Measurements from ENCODE around the gene CLTB.
A peak's percentile ranks its signal among the peaks of the same experiment; 100 is the strongest.

CLTB gene

DNA sequence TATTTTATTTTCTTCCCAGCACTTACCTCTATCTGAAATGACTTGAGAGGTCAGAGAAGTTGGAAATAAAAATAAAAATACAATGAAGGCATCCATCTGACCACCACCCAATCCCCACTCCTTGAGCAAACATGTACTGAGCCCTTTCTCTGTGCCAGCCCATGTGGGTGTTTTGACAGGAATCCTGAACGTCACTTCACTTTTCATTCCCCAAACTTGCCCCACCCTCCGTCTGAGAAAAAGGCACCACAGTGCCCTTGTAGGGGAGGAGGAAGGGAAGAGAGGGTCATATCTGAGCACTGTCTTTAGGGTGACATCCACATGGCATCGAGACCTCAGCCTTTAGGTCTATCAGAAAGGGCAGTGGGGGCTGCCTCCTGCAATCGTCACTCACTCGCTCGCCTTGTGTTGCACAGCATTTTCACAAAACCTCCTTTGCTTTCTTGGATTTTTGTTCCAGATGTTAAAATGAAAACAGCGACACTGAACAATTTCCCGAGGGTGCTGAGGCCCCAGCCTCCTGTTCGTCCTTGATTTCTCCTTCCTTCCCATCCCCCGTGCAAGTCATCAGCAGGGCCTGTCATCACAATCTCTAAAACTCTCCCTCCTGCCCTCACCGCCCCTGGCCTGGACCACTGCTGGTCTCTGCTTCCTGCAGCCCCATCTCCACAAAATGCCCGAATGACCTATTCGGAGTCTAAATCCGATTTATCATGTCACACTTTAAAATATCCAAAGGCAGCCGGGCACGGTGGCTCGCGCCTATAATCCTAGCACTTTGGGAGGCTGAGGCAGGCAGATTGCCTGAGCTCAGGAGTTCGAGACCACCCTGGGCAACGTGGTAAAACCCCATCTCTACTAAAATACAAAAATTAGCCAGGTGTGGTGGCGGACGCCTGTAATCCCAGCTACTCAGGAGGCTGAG, 14.8 kb downstream of the CLTB start:
- no peak for DNase-seq

DNA sequence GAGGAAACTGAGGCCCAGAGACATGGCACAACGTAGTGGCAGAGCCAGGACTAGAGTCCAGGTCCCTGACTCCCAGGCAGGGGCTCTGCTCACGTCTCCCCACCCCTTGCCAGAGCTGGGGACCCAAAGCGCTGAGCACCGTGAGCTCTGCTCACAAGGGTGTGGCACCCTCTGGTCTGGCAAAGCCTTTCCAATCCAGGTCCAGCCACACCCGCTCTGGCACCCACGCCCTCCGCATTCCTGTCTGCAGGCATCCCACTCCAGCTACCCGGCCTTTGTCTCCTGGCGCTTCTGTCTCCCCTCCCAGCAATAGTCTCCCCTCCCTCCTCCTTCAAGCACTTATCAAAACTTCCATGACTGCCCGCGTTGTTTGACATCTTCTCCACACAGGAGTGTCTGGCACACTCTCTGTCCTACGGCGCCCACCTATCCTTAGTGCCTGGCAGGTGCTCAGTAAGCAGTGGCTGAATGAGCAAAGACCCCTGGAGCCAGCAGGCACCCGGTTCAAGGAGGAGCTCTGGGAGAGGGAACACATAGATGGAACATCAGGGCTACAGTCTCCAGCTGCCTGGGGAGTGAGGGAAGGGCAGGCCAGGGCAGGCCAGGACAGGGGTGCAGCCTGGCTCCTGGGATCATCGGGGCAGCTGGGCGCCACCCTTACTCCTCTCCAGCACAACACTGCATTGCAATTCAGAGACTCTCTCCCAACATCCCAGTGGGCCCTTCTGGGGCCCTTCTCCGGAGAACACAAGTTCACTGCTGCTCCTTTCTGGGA, 15.8 kb downstream of the CLTB start:
- no peak for DNase-seq

DNA sequence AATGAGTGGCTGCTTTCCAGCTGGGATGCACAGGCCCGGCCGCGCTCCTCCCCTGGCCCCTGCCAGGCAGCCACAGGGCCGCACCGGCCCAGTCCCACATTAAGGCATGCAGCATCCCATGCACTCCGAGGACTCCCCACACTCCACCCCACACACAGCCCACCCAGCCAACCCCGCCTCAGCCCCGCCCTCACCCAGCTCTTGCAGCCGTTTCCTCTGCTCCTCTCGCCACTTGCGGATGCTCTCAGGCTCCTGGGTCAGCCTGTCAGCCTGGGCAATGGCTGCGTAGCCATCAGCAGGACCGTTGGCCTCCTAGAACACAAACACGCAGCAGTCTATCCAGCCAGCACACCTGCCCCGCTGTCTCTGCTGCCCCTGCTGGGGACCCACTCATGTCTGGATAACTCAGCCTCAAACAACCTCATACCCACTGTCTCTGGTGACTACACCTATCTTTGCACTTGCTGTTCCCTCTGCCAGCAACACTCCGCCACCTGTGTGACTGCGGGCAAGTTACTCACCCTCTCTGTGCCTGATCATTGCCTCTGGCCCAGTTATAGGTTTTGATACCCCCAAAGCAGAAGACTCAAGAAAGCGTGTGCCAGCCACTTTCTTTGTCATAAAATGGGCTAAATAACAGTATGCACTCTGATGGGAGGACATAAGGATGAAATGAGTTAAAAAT, 18.5 kb downstream of the CLTB start:
- DNase-seq: no peak

DNA sequence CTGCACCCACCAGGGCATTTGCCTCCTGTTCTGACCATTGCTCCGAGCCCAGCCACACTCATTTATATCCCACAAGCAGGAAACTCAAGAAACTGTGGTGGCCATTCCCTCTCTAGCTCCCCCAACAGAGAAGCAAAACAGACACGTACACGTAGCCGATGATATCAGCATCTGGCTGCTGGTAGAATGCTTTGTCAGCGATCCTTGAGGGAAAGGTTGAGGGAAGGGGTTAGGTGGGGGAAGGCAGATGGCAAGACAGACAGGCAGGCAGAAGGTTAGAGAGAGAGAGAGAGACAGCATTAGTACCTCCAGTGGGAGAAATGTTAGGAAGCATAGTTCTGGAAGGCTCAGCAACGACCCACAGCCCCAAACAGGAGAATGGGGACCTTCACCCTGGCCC, 20.0 kb downstream of the CLTB start:
- DNase-seq: no peak

DNA sequence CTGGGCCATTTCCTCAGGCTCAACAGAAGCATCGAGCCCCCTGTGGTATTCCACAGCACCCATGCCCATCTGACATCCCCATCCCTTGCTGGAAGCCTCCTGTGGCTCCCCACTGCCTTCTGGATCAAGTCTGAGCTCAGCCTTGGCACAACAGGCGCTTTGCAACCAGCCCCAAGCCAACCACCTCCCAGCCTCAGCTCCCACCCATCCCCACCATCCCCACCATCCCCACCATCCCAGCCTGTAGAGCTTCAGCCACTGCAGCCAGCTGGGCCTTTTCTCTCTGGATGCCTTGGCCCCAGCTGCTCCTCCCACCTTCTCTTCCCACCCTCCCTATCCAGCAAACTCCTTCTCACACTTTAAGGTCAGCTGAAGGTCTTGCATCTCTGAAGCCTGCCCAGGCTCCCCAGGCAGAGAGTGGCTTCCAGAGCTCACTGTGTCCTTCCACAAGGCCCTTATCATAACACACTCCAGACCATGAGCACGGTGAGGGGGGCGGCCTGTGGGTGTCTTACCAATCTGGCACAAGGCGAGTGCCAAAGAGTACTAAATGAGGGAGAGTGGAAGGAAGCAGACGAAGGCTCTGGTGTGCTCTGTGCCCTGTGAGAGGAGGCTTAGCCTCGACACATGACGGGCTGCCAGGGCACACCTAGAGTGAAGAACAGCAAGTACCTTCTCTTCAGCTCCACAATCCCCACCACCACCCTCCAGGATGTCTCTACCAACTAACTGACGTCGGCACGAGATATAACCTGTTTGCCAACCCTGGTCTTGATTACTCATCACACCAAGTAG, 21.3 kb downstream of the CLTB start:
- DNase-seq: no peak

DNA sequence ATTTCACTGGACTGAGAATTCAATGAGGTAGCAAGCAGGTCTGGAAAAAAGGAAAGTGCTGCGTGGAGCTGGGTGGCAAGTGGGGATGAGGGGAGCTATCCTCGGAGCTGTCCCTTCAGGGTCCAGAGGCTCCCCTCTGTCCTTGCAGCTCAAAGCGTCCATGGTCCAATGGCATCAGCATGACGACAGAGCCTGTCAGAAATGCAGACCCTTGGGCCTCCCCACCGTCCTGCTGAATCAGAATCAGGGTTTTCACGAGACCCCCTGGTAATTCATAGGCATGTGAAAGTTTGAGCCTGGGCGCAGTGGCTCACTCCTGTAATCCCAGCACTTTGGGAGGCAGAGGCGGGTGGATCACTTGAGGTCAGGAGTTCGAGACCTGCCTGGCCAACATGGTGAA, 22.2 kb downstream of the CLTB start:
- DNase-seq: no peak

DNA sequence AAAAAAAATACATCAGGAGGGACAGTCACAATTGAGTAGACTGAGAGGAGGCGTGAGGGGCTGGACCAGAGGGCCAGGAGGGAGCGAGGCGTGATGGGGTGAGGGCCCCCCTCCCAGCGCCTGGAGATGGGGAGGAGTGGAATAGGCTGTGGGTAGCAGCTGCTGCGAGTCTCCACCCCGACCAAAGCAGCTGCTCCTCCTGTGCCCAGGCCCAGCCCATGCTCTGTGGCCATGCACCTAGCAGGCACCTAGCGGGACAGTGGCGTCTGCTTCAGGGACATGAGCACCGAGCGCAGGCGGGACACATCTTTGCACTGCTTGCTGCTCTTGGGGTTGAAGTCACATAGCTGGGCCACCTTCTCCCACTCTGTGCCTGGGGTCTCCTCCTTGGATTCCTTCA, 23.8 kb downstream of the CLTB start:
- DNase-seq: no peak

DNA sequence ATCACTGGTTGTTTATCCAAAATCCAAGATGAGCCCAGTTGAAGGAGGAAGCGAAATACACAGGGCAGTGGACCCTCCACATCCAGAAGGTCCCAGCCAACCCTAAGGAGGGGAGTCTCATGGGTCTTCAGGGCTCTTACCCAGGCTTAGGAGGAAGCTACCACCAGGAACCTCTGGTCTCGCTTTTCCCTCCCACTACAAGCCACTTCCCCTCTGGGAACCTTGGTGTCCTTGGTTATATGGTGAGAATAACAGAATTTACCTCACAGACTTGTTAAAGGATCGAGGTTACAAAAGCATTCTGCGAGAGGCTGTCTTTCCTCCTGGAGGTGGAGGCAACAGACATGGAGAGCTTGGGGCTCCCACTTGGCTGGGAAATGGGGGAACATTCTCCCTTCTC, 24.3 kb downstream of the CLTB start:
- DNase-seq: no peak

DNA sequence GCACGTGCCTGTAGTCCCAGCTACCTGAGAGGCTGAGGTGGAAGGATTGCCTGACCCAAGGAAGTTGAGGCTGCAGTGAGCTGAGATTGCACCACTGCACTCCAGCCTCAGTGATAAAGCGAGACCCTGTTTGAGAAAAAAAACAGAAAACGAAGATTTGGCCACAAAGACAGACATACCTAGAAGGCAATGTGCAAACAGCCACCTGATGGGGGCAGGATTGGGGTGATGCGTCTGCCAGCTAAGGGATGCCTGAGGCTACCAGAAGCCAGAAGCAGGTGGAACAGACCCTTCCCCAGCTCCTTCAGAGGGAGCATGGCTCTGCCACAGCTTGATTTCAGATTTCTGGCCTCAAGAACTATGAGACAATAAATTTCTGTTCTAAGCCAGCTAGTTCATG, 24.9 kb downstream of the CLTB start:
- DNase-seq: no peak

DNA sequence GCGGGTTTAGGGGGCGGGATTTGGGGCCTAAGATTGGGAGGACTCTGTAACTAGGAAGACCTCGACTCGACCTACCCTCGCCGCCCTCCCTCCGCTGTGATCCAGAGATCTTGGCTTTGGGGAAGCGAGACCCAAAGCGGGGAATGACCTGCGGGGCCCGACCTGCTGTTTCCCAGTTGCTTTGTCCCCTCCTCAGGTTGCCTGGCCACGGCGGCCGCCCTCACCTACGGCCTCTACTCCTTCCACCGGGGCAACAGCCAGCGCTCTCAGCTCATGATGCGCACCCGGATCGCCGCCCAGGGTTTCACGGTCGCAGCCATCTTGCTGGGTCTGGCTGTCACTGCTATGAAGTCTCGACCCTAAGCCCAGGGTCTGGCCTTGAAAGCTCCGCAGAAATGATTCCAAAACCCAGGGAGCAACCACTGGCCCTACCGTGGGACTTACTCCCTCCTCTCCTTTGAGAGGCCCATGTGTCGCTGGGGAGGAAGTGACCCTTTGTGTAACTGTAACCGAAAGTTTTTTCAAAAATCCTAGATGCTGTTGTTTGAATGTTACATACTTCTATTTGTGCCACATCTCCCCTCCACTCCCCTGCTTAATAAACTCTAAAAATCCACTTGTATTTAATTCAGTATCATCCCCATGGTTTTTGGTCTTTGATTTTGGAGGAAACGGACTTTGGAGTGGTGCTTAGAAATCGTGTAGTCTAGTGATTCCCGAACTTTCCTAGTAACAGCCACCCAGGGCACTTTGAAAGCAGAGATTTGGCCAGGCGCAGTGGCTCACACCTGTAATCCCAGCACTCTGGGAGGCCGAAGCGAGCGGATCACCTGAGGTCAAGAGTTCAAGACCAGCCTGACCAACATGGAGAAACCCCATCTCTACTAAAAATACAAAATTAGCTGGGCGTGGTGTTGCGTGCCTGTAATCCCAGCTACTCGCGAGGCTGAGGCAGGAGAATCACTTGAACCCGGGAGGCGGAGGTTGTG, 26.9 kb downstream of the CLTB start:
- DNase-seq: no peak

DNA sequence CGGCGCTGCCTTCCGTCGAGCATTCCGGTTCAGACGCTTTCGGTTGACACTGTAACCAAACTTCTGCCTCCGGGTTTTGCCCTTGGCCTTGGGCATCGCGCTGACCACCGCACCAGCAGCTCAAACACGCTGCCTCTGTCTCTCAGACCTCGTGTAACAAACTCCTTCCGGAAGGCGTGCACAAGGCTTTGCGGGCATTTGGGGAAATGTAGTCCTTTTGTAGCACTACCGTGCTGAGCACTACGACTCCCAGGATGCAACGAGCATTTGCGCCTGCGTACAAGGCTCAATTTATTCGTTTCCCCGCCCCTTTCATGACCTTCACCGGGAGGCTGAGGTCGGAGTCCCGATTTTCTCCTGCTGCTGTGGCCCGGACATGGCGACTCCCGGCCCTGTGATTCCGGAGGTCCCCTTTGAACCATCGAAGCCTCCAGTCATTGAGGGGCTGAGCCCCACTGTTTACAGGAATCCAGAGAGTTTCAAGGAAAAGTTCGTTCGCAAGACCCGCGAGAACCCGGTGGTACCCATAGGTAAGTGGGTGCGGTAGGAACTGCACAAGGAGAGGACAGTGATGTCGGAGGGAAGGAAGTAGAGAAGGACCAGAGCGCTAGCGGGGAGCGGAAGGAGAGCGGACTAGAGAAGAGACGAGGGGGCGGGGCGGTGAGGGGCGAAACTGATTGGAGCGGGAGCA, 27.8 kb downstream of the CLTB start, which contains the start of the genes HIGD2A and NOP16:
Gene HIGD2A (plus strand): TSS at position 308 of the 691 bp plus-strand sequence. CDS start 69 bp downstream, at position 377.
Gene NOP16 (minus strand): TSS at position 155 of the 691 bp plus-strand sequence. CDS start 59 bp downstream, at position 96.
- DNase-seq: peak; percentile 100

DNA sequence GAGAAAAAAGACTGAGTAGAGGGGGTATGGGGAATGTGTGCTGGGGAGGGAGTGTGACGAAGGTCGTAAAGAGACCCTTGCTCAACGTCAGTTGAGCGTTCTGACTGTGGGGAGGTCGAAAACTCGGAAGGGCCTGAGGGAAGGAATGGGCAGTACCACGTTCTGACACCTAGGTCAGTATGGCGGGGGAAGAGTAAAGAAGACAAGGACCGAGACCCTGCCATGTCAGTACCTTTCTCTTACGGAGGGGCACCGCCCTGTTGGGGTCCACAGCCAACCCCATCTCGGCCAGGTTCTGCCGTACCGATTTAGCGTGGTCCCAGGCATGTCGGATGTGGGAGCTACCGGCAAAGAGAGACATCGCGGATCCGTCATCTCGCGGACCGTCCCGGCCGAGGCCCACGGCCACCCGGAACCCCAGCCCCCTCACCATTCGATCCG, 28.3 kb downstream of the CLTB start:
- no peak for DNase-seq

DNA sequence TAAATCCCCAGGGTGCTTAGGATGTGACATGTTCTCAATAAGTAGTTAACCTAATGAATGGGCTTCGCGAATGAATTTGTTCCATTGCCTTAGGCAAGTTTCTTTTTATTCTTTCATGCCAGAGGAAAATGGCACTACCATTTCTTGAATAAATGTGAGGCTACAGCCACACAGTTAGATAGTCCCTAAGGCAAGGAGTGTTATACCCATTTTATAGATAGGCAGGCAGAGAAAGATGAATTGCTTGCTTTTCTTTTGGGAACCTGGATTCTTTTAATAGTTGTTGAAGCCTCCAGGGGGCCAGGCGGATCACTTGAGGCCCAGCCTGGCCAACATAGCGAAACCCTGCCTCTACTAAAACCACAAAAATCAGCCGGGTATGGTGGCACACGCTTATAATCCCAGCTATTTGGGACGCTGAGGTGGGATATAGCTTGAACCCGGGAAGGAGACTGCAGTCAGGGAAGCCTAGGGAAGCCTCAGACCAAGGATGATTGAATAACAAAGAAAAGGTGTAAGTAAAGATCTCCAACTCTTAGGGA, 28.9 kb downstream of the CLTB start:
- no peak for DNase-seq

DNA sequence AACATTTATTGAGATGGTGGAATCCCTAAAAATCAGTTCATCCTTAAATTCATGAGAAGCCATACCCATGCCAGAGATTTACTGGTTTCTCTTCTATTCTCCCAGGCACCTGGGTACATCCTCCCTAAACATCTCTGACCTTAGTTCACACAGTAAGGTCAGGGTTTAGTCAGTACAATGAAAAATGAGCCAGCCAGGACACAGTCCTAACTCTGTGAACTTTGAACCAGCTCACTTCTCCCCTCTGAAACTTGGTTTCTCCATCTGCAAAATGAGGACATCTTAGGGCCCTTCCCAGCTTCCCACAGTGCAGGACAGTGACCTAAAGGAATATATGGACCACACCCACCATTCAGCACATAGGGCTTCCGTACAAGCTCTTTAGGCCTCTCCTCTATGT, 29.8 kb downstream of the CLTB start:
- DNase-seq: no peak

DNA sequence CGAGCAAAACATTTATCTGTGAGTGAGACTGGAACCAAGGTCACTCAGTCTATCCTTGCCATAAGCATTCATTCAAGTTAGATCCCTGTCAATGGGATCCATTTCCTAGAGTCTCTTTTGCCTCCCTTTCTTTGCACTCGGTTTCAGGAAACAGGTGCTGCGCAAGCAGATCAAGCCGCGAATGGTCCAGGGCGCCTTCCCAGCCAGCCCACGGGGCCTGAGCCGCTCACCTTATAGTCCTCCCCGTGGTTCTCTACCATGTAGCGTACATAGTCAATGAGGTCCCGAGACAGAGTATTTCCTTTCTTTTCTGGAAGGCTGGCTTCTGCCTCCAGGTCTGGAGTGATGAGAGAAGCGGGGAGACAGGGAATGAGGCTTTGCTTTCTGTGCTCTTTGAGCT, 31.3 kb downstream of the CLTB start:
- no peak for DNase-seq

DNA sequence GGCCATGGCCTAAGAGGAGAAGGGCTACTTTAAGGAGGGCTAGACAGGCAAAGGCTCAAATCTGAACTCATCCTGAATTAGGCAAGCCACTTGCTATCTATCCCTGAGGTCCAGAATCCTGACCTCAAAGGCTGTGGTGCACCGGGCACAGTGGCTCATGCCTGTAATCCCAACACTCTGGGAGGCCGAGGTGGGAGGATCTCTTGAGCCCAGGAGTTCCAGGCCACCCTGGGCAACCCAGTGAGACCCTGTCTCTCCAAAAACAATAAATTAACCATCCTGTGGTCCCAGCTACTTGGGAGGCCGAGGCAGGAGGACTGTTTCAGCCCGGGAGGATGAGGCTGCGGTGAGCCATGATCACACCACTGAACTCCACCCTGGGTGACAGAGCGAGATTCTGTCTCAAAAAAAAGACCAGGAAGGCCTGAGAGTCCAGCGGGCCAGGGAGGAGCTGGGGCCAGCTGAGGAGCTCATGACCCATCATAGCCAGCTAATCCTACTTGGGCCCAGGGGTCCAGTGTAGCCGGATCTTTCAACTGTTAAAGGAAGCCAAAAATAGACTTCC, 31.9 kb downstream of the CLTB start:
- DNase-seq: no peak

DNA sequence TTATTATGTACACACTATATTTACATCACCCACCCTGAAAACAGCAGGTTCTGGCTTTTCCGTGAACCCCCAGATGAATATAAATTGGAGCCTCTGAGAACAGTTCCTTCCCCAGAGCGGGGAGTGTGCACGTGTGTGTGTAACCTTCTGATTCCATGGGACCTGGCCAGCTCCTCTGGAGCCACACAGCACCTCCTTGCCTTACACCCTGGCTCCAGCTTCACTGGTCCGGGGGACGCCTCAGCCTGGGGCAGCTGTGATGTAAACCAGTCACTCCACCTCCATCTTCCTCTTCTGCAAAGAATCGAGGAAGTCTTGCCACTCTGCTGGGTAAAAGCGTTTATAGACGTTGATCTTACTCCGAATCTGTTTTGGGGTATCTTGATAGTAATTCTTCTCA, 32.4 kb downstream of the CLTB start:
- DNase-seq: no peak

DNA sequence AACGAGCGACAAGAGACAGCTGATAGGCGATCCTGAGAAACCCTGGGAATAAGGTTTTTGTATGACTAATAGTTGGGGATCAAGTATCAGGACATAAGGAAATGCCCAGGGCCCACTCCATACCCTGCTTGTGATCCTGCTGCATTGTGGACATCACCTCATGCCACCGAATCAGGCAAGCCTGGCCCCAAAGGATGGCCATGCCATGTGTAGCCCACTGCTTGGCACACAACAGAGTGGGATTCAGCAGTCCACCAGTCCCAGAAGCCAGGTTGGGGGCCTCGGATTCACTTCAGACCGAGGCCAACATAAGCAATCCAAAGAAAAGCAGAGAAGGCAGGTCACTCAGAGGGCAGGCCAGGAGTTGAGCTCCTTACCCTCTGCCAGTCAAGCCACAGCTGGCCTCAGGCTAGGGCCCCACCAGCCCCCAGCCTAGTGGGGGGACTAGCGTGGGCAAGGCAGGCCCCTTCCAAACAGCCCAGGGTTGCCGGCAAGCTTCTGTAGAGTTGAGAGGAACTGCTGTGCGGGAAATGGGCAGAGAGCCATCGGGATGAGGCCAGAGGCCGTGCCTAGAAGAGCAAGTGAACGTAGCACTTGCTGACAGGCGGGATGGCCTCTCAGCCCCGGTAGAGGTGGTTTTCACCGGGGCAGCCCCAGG, 33.0 kb downstream of the CLTB start:
- no peak for DNase-seq

DNA sequence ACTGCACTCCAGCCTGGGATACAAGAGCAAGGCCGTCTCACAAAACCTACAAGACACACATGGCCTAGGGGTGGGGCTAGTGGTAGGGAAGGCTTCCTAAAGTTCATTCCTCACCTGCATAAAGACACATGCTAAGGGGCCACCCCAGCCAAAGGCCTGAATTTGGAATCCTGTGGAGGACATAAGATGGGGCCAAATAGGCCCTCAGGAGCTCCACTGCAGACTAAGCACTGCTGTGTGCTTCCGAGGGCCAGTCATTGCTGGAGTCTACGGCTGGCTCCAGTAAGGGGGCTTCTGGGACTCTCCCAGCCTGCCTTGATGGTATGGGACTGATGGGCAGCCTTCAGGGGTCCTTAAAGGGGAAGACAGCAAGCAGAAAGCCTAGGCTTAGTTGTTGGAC, 33.6 kb downstream of the CLTB start:
- DNase-seq: no peak

Data from CD4-positive, alpha-beta T cell treated with Interleukin-6 for 4 hours (primary cell).